COLO668 (cell line): ENCODE measurements around the gene TECR.

Experiments
- DNase-seq: peaks from one replicate; lab custom pipeline; 2025; ENCODE audit not compliant: unreplicated experiment; lab: John Stamatoyannopoulos, UW

TECR gene

GRCh38 chr19:14507704-14508542 lies 21.5 kb upstream of the TECR start:
- no peak for DNase-seq

- DNase-seq, result no peak
Observed at GRCh38 chr19:14510311-14511228, 18.8 kb upstream of the TECR start.

- DNase-seq, result no peak
Observed at GRCh38 chr19:14511229-14511593, 18.2 kb upstream of the TECR start.

DNA sequence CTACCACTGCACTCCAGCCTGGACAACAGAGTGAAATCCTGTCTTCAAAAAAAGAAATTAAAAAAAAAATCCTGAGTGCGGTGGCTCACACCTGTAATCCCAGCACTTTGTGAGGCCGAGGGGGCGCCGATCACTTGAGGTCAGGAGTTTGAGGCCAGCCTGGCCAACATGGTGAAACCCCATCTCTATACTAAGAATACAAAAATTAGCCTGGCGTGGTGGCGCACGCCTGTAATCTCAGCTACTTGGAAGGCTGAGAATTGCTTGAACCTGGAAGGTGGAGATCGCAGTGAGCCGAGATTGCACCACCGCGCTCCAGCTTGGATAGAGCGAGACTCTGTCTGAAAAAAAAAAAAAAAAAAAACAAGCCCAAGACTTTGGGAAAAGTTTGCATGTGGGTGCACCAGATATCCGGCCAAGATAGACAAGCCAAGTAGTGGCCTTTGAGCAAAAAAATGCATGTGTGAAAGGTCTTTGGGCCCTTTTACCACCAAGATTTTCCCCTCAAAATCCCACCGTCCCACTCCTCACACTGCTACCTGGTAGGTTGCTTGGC lies 16.9 kb upstream of the TECR start:
- no peak for DNase-seq

- no peak for DNase-seq
Observed at GRCh38 chr19:14514215-14514863, 15.1 kb upstream of the TECR start.

DNA sequence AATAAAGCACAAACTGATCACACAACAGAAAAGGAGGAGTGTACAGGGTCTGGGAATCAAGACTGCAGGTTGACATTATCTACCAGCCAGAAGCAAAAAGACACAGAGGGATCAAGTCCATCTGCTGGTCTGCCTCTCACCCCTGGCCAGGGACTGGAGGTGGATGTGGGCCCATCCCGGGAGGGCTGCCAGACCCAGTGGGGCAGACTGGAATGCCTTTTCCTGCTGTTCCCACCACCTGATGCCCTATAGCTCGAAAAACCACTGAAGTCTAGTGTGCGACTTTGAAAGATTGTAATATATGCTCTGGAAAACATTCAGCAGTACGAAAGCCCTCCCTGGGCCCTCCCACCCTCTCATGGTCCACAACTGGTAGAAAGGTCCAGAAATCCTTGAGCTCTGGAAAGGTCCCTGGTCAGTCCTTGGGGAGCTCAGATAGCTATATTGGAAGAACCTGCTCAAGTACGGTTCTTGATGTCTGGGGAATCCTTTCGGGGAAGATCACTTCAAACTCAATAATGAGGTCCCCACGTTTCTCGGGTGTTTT lies 13.8 kb upstream of the TECR start:
- DNase-seq, result no peak

- DNase-seq, result peak; percentile 27
Observed at GRCh38 chr19:14516048-14516534, 13.3 kb upstream of the TECR start.

- no peak for DNase-seq
Observed at GRCh38 chr19:14516746-14517438, 12.5 kb upstream of the TECR start.

- no peak for DNase-seq
Observed at GRCh38 chr19:14517446-14517839, 12.0 kb upstream of the TECR start.

DNA sequence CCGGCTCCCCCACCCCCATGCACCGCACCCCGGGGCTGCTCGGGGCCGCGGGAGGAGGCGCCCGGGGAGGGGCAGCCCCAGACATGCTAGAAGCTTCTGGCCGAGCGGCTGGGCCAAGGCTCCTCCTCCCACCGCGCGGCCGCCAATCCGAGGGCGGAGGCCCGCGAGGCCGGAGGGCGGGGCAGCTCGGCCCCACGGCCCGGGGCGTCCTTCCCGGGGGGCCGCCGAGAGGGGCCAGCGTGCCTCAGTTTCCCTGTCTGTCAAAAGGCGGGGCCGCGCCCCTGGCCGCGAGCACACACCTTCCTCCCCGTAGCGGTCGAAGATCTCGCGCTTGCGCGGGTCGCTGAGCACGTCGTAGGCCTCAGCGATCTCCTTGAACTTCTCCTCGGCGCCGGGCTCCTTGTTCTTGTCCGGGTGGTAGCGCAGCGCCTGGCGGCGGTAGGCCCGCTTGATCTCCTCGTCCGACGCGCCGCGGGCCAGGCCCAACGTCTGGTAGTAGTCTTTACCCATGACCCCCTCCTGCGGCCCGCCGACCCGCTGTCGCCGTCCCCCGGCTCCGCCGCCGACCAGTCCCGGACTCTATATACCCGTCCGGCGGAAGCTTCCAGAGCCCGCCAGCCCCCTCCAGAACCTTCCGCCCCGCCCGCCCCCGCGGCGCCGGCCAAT lies 11.4 kb upstream of the TECR start, which contains the start of gene DNAJB1:
DNAJB1 (minus strand) TSS at position 558 of the 666 bp plus-strand sequence; CDS start at position 510, 48 bp downstream.
- DNase-seq, result peak; percentile 79

- DNase-seq, result no peak
Observed at GRCh38 chr19:14519245-14519859, 10.0 kb upstream of the TECR start.

DNA sequence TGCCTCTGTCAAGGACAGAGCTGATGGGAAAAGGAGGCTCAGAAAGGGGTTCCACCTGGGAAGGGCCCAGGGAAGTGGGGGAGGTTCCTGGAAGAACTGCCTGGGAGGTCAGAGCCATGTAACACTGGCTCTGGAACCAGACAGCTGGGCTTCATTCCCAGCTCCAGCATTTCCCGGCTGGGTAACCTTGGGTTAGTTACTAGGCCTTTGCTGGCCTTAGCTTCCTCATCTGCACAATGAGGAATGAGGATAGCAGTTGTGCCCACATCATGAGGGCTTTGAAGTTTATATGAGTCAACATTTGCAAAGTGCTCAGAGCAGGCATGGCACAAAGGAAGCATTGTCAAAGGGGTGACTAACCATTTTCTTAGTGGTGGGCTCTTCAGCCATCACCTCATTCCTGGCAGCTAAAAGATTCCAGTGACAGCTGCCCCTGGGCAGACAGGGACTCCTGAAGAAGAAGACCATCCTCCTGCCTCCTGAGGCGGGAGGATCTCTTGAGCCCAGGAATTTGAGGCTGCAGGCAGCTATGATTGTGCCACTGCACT lies 9.5 kb upstream of the TECR start:
- no peak for DNase-seq

DNA sequence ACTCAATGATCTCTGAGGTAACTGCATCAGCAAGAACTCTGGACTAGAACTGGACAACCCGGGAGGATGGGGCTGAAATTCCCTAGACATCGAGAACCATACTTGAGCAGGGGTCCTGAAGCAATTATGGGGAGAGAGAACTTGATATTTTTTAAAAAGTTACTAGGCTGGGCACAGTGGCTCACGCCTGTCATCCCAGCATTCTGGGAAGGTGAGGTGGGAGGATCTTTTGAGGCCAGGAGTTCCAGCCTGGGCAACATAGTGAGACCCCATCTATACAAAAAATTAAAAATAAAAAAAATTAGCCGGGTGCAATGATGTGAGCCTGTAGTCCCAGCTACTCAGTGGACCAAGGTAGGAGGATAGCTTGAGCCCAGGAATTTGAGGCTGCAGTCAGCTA lies 8.9 kb upstream of the TECR start:
- no peak for DNase-seq

DNA sequence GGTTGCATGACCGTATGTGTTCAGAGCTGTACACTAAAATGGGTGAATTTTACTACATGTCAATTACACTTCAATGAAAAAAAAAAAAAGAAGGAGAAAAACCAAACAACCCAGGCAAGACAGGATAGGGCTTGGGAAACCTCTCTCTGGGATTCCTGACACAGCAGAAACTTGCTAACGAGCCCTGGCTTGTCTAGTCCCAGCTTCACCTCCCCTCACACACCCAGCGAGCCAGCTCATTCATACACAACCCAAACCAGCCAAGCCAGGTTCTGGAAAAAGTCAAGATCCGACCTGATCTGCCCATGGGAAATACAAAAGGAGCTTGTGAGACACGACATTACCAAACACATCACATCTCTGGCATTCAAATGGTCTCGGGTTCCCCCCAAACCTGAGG lies 3.7 kb upstream of the TECR start:
- no peak for DNase-seq

- no peak for DNase-seq
Observed at GRCh38 chr19:14526423-14526822, 3.0 kb upstream of the TECR start.

- no peak for DNase-seq
Observed at GRCh38 chr19:14528419-14529253, 758 bp upstream of the TECR start.

GRCh38 chr19:14530005-14530348 lies 583 bp downstream of the TECR start:
- DNase-seq, result peak; percentile 37

DNA sequence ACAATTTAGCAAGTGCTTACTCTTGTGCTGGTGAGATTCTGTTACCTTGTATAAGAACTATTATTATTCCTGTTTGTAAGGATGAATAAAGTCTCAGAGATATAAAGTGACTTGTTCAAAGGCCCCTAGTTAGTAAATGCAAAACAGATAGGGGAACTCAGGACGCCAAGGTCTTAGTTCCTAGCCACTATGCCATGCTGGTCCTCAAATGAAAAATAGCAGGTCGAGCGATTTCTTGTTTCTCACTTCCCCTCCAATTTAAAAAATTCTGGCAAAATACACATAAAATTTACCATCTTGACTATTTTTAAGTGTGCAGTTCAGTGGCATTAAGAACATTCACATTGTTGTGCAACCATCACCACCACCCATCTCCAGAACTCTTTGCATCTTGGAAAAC lies 1.1 kb downstream of the TECR start:
- no peak for DNase-seq
